Loucy (cell line): ENCODE data around the gene ANKRD34A.

Experiments
- H2AFZ ChIP-seq: fragments of 200-600 bp; sonication (generic); 2 replicates; pipeline ENCODE4 v1.6.0; 2016; ENCODE audit warnings: antibody characterized with exemption, mild to moderate bottlenecking, low read length, moderate library complexity
- H3F3A ChIP-seq: fragments of 200-600 bp; 2 replicates; pipeline ENCODE4 v1.6.0; 2016; ENCODE audit warnings: antibody characterized with exemption, low read depth, mild to moderate bottlenecking
- H3K27me3 ChIP-seq: fragments of 200-600 bp; sonication (generic); 2 replicates; pipeline ENCODE4 v1.6.1; 2014; ENCODE audit warnings: low read length, mild to moderate bottlenecking; ENCODE audit not compliant: insufficient read depth, poor library complexity, severe bottlenecking
- H3K36me3 ChIP-seq: fragments of 200-600 bp; sonication (generic); 2 replicates; pipeline ENCODE4 v1.6.1; 2016; ENCODE audit warnings: low read length; ENCODE audit not compliant: insufficient read depth
- H3K4me1 ChIP-seq: fragments of 200-600 bp; sonication (generic); 2 replicates; pipeline ENCODE4 v1.5.1; 2014; ENCODE audit warnings: low read length, mild to moderate bottlenecking; ENCODE audit not compliant: insufficient read depth, poor library complexity, severe bottlenecking
- H3K4me2 ChIP-seq: fragments of 200-600 bp; sonication (generic); 2 replicates; pipeline ENCODE4 v1.6.0; 2014; ENCODE audit warnings: antibody characterized with exemption, low read length, low read depth, mild to moderate bottlenecking; ENCODE audit not compliant: poor library complexity, severe bottlenecking
- H3K4me3 ChIP-seq: fragments of 200-600 bp; sonication (generic); 2 replicates; pipeline ENCODE4 v1.5.1; 2014; ENCODE audit warnings: low read length, mild to moderate bottlenecking, mixed read lengths; ENCODE audit not compliant: poor library complexity, severe bottlenecking
- H3K79me2 ChIP-seq: fragments of 200-600 bp; sonication (generic); 2 replicates; pipeline ENCODE4 v1.6.1; 2014; ENCODE audit warnings: low read length; ENCODE audit not compliant: insufficient read depth
- H3K9ac ChIP-seq: fragments of 200-600 bp; sonication (generic); 2 replicates; pipeline ENCODE4 v1.6.0; 2014; ENCODE audit warnings: mild to moderate bottlenecking, low read depth, low read length, moderate library complexity; ENCODE audit not compliant: poor library complexity, severe bottlenecking
- H3K9me2 ChIP-seq: fragments of 200-600 bp; sonication (generic); replicated peaks from 2 replicates; pipeline ENCODE4 v1.6.1; 2016; ENCODE audit warnings: low read depth, low read length, mixed read lengths
- H3K9me3 ChIP-seq: fragments of 200-600 bp; sonication (generic); 2 replicates; pipeline ENCODE4 v1.6.1; 2014; ENCODE audit warnings: mild to moderate bottlenecking, antibody characterized with exemption, low read length, low read depth; ENCODE audit not compliant: insufficient read depth
- H4K20me1 ChIP-seq: fragments of 200-600 bp; sonication (generic); 2 replicates; pipeline ENCODE4 v1.6.0; 2014; ENCODE audit warnings: antibody characterized with exemption, low read length, mild to moderate bottlenecking; ENCODE audit not compliant: insufficient read depth, poor library complexity, severe bottlenecking
- CTCF ChIP-seq: fragments of 200-600 bp; sonication (generic); conservative IDR thresholded peaks from 2 replicates; pipeline ENCODE4 v1.5.1; 2014; ENCODE audit warnings: mild to moderate bottlenecking, antibody characterized with exemption, low read length
- EZH2phosphoT487 ChIP-seq: fragments of 200-600 bp; IDR thresholded peaks from 2 replicates; pipeline ENCODE4 v1.6.1; 2018; ENCODE audit warnings: antibody characterized with exemption, mild to moderate bottlenecking, moderate library complexity, borderline replicate concordance

ANKRD34A gene

GRCh38 chr1:145975216-145975615 is 10.8 kb upstream of the ANKRD34A start:
- no peak overlapping the region for H3K9ac ChIP-seq
- no peaks in the 10 kb centered on the region for H3K79me2 ChIP-seq
- TF ChIP-seq CTCF = no peak
- TF ChIP-seq EZH2phosphoT487 = no peak
- H3K9me3 ChIP-seq = no peaks in the 10 kb centered on the region
- H3K27me3 ChIP-seq = no peaks in the 10 kb centered on the region
- H3K36me3 ChIP-seq = no peaks in the 10 kb centered on the region
- peaks cover 31% of the 10 kb centered on the region for H3K4me1 ChIP-seq
- H3F3A ChIP-seq = peaks cover 9% of the 10 kb centered on the region; the same call in 1 of the 2 replicates
- H3K9me2 ChIP-seq = no peaks in the 10 kb centered on the region
- no peaks in the 10 kb centered on the region for H4K20me1 ChIP-seq
- H3K4me3 ChIP-seq = no peak overlapping the region
- no peak overlapping the region for H3K4me2 ChIP-seq
- no peak overlapping the region for H2AFZ ChIP-seq

GRCh38 chr1:145974721-145975120 is 10.3 kb upstream of the ANKRD34A start:
- H2AFZ ChIP-seq = no peak overlapping the region
- TF ChIP-seq CTCF = no peak
- TF ChIP-seq EZH2phosphoT487 = no peak
- H3K79me2 ChIP-seq = no peaks in the 10 kb centered on the region
- H3K27me3 ChIP-seq = no peaks in the 10 kb centered on the region
- no peak overlapping the region for H3K4me2 ChIP-seq
- peaks cover 5% of the 10 kb centered on the region; the same call in 1 of the 2 replicates for H3F3A ChIP-seq
- H3K9me2 ChIP-seq = no peaks in the 10 kb centered on the region
- no peaks in the 10 kb centered on the region for H4K20me1 ChIP-seq
- no peaks in the 10 kb centered on the region for H3K9me3 ChIP-seq
- H3K9ac ChIP-seq = no peak overlapping the region
- no peaks in the 10 kb centered on the region for H3K36me3 ChIP-seq
- no peak overlapping the region for H3K4me3 ChIP-seq
- peaks cover 26% of the 10 kb centered on the region for H3K4me1 ChIP-seq

GRCh38 chr1:145972580-145972979 is 8.2 kb upstream of the ANKRD34A start:
- TF ChIP-seq EZH2phosphoT487 = no peak
- no peak for TF ChIP-seq CTCF
- Histone ChIP-seq H3K4me1 (peaks cover 7% of the 10 kb centered on the region), H2AFZ (no peak overlapping the region), H3K9me2 (no peaks in the 10 kb centered on the region), H3K27me3 (no peaks in the 10 kb centered on the region), H3K79me2 (peaks cover 1% of the 10 kb centered on the region; the same call in 1 of the 2 replicates), H3K4me3 (no peak overlapping the region), H3K9ac (no peak overlapping the region), H3K9me3 (no peaks in the 10 kb centered on the region), H3K4me2 (no peak overlapping the region), H4K20me1 (no peaks in the 10 kb centered on the region), H3K36me3 (no peaks in the 10 kb centered on the region), H3F3A (no peaks in the 10 kb centered on the region)
